Measurements from ENCODE around the gene KRTAP12-2.

Gene KRTAP12-2

GRCh38 chr21:44618504-44618903 lies 48.2 kb downstream of the KRTAP12-2 start:
- peaks cover 6% of the 10 kb centered on the region; the same call in 1 of the 2 replicates for H3K9me3 ChIP-seq (ENCODE audit: insufficient read depth, low read depth, low read length)
- no peaks in the 10 kb centered on the region for H3F3A ChIP-seq (ENCODE audit: low read depth)
- no peaks in the 10 kb centered on the region for H3K4me1 ChIP-seq (ENCODE audit: insufficient read depth, low read length, poor library complexity, severe bottlenecking)
- H3K4me2 ChIP-seq (ENCODE audit: low read depth, low read length, poor library complexity, severe bottlenecking), result no peak overlapping the region
- TF ChIP-seq, protein P1, sequence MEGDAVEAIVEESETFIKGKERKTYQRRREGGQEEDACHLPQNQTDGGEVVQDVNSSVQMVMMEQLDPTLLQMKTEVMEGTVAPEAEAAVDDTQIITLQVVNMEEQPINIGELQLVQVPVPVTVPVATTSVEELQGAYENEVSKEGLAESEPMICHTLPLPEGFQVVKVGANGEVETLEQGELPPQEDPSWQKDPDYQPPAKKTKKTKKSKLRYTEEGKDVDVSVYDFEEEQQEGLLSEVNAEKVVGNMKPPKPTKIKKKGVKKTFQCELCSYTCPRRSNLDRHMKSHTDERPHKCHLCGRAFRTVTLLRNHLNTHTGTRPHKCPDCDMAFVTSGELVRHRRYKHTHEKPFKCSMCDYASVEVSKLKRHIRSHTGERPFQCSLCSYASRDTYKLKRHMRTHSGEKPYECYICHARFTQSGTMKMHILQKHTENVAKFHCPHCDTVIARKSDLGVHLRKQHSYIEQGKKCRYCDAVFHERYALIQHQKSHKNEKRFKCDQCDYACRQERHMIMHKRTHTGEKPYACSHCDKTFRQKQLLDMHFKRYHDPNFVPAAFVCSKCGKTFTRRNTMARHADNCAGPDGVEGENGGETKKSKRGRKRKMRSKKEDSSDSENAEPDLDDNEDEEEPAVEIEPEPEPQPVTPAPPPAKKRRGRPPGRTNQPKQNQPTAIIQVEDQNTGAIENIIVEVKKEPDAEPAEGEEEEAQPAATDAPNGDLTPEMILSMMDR (conservative IDR thresholded peaks at IDR 0.05; ENCODE audit: low read length), result no peak
- no peak for TF ChIP-seq EZH2phosphoT487 (IDR thresholded peaks at IDR 0.05; ENCODE audit: borderline replicate concordance)
- no peak overlapping the region; the same call in 1 of the 2 replicates for H2AFZ ChIP-seq (ENCODE audit: low read length)
- H3K36me3 ChIP-seq (ENCODE audit: insufficient read depth, low read length), result no peaks in the 10 kb centered on the region
- no peak overlapping the region for H3K9ac ChIP-seq (ENCODE audit: low read depth, low read length, poor library complexity, severe bottlenecking)
- H3K79me2 ChIP-seq (ENCODE audit: insufficient read depth, low read length), result no peaks in the 10 kb centered on the region
- no peaks in the 10 kb centered on the region for H3K9me2 ChIP-seq (replicated peaks; ENCODE audit: low read depth, low read length)
- no peaks in the 10 kb centered on the region for H3K27me3 ChIP-seq (ENCODE audit: insufficient read depth, low read length, poor library complexity, severe bottlenecking)
- H4K20me1 ChIP-seq (ENCODE audit: insufficient read depth, low read length, poor library complexity, severe bottlenecking), result no peaks in the 10 kb centered on the region
- H3K4me3 ChIP-seq (ENCODE audit: low read length, poor library complexity, severe bottlenecking), result no peak overlapping the region

DNA sequence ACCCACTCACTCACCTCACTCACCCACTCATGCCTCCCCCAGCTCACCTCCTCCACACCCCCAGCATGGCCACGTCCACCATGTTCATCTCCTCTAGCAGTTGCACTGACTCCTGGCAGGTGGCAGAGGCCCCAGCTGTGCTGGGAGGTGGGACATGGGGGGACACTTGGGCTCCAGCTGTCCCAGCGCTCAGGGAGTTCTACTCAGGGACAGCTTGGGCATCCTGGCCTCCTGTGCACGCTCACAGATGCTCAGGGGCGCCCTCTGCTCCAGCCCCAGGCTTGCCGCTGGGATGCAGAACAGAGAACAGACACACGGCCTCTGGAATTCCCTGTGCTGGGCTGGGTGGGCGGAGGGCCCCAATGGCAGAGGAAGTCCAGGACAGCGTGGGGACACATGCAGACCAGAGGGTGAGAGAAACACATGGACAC lies 49.6 kb downstream of the KRTAP12-2 start:
- Histone ChIP-seq H3K9me2 (replicated peaks; ENCODE audit: low read depth, low read length) (no peaks in the 10 kb centered on the region), H3F3A (ENCODE audit: low read depth) (no peaks in the 10 kb centered on the region), H3K9me3 (ENCODE audit: insufficient read depth, low read depth, low read length) (peaks cover 3% of the 10 kb centered on the region; the same call in 1 of the 2 replicates), H2AFZ (ENCODE audit: low read length) (no peak overlapping the region), H3K79me2 (ENCODE audit: insufficient read depth, low read length) (no peaks in the 10 kb centered on the region), H3K36me3 (ENCODE audit: insufficient read depth, low read length) (no peaks in the 10 kb centered on the region), H4K20me1 (ENCODE audit: insufficient read depth, low read length, poor library complexity, severe bottlenecking) (no peaks in the 10 kb centered on the region), H3K4me3 (ENCODE audit: low read length, poor library complexity, severe bottlenecking) (no peak overlapping the region), H3K4me2 (ENCODE audit: low read depth, low read length, poor library complexity, severe bottlenecking) (no peak overlapping the region), H3K4me1 (ENCODE audit: insufficient read depth, low read length, poor library complexity, severe bottlenecking) (no peaks in the 10 kb centered on the region), H3K9ac (ENCODE audit: low read depth, low read length, poor library complexity, severe bottlenecking) (no peak overlapping the region), H3K27me3 (ENCODE audit: insufficient read depth, low read length, poor library complexity, severe bottlenecking) (no peaks in the 10 kb centered on the region)
- no peak for TF ChIP-seq EZH2phosphoT487 (IDR thresholded peaks at IDR 0.05; ENCODE audit: borderline replicate concordance)
- TF ChIP-seq, protein P1 (conservative IDR thresholded peaks at IDR 0.05; ENCODE audit: low read length), result no peak

- no peaks in the 10 kb centered on the region for H3K4me1 ChIP-seq (ENCODE audit: insufficient read depth, low read length, poor library complexity, severe bottlenecking)
- no peak overlapping the region for H2AFZ ChIP-seq (ENCODE audit: low read length)
- no peak overlapping the region for H3K4me3 ChIP-seq (ENCODE audit: low read length, poor library complexity, severe bottlenecking)
- H3K4me2 ChIP-seq (ENCODE audit: low read depth, low read length, poor library complexity, severe bottlenecking), result no peak overlapping the region
- no peak overlapping the region for H3K9ac ChIP-seq (ENCODE audit: low read depth, low read length, poor library complexity, severe bottlenecking)
- H3K9me2 ChIP-seq (replicated peaks; ENCODE audit: low read depth, low read length), result no peaks in the 10 kb centered on the region
- H3K27me3 ChIP-seq (ENCODE audit: insufficient read depth, low read length, poor library complexity, severe bottlenecking), result no peaks in the 10 kb centered on the region
- H3F3A ChIP-seq (ENCODE audit: low read depth), result no peaks in the 10 kb centered on the region
- H3K36me3 ChIP-seq (ENCODE audit: insufficient read depth, low read length), result no peaks in the 10 kb centered on the region
- peaks cover 7% of the 10 kb centered on the region; the same call in 1 of the 2 replicates for H3K9me3 ChIP-seq (ENCODE audit: insufficient read depth, low read depth, low read length)
- no peaks in the 10 kb centered on the region for H4K20me1 ChIP-seq (ENCODE audit: insufficient read depth, low read length, poor library complexity, severe bottlenecking)
- H3K79me2 ChIP-seq (ENCODE audit: insufficient read depth, low read length), result no peaks in the 10 kb centered on the region
- TF ChIP-seq, protein P1 (conservative IDR thresholded peaks at IDR 0.05; ENCODE audit: low read length), result no peak
Observed at GRCh38 chr21:44616591-44616926, 50.2 kb downstream of the KRTAP12-2 start.

All from Loucy (cell line).